PC-9 (cell line): ENCODE results near the gene ZSWIM4. TPM values are rescaled to one million over a fixed set of nuclear protein-coding genes. Genes with fewer than 3 reads are reported as not detected.

Source experiments
- BruUV-seq: library from RNA; stranded (reverse); fragments of 400-500 nt; replicated peaks from 2 replicates; lab custom pipeline; 2021; lab: Mats Ljungman, UMichigan
- CTCF ChIA-PET: fragments of 300-600 bp; sonication (Branson Sonifier 250); formaldehyde crosslinking; loops from one replicate; lab custom pipeline; 2022; ENCODE audit warnings: antibody characterized with exemption; lab: Charles Lee
- POLR2A ChIA-PET: fragments of 300-600 bp; sonication (Branson Sonifier 250); formaldehyde crosslinking; loops from one replicate; lab custom pipeline; 2022; ENCODE audit warnings: antibody characterized with exemption; ENCODE audit not compliant: unreplicated experiment; lab: Charles Lee
- DNase-seq, 2 experiments: peaks; one replicate each; pipeline versions ENCODE4 v3.0.0 to v3.0.0-alpha.2; 2015 to 2022; ENCODE audit warnings: mixed read lengths in 1 of 2
- H2AFZ ChIP-seq: fragments of 200-600 bp; sonication (generic); 2 replicates; pipeline ENCODE4 v1.8.1; 2017; ENCODE audit warnings: antibody characterized with exemption
- H3F3A ChIP-seq: fragments of 200-600 bp; sonication (generic); 2 replicates; pipeline ENCODE4 v1.8.1; 2017; ENCODE audit warnings: antibody characterized with exemption, mild to moderate bottlenecking, low read depth; ENCODE audit not compliant: insufficient read depth
- H3K27ac ChIP-seq: fragments of 200-600 bp; sonication (generic); 2 replicates; pipeline ENCODE4 v1.6.1; 2016; ENCODE audit warnings: mixed run types
- H3K27me3 ChIP-seq: fragments of 200-600 bp; sonication (generic); 2 replicates; pipeline ENCODE4 v1.6.1; 2016; ENCODE audit warnings: low read depth, mixed run types; ENCODE audit not compliant: insufficient read depth
- H3K36me3 ChIP-seq: fragments of 200-600 bp; sonication (generic); 2 replicates; pipeline ENCODE4 v1.6.1; 2016; ENCODE audit warnings: low read depth, mixed run types
- H3K4me1 ChIP-seq: fragments of 200-600 bp; sonication (generic); replicated peaks from 2 replicates; pipeline ENCODE4 v1.6.1; 2016; ENCODE audit warnings: mixed run types; ENCODE audit not compliant: insufficient read depth
- H3K4me2 ChIP-seq: fragments of 200-600 bp; sonication (generic); 2 replicates; pipeline ENCODE4 v1.6.1; 2017; ENCODE audit warnings: mixed run types
- H3K4me3 ChIP-seq: fragments of 200-600 bp; sonication (generic); 2 replicates; pipeline ENCODE4 v1.6.1; 2016; ENCODE audit warnings: mixed run types
- H3K79me2 ChIP-seq: fragments of 200-600 bp; sonication (generic); 2 replicates; pipeline ENCODE4 v1.6.1; 2017; ENCODE audit warnings: low read depth, mixed run types
- H3K9me2 ChIP-seq: fragments of 200-600 bp; sonication (generic); 2 replicates; pipeline ENCODE4 v1.8.1; 2017; ENCODE audit warnings: mild to moderate bottlenecking; ENCODE audit not compliant: insufficient read depth
- H3K9me3 ChIP-seq: fragments of 200-600 bp; sonication (generic); 2 replicates; pipeline ENCODE4 v1.8.1; 2016; ENCODE audit warnings: low read depth; ENCODE audit not compliant: insufficient read depth
- H4K20me1 ChIP-seq: fragments of 200-600 bp; sonication (generic); 2 replicates; pipeline ENCODE4 v1.8.1; 2017; ENCODE audit not compliant: insufficient read depth
- EZH2 ChIP-seq: fragments of 200-600 bp; sonication (generic); IDR thresholded peaks from 2 replicates; pipeline ENCODE4 v1.8.0; 2017; ENCODE audit warnings: antibody characterized with exemption, low read depth
- intact Hi-C: fragments of 100-400 bp; cut with micrococcal nuclease; formaldehyde crosslinking; loops from one replicate; pipeline ENCODE4 v1.10.0; 2022; ENCODE audit not compliant: unreplicated experiment
- total RNA-seq: library from RNA; stranded (reverse); gene quantifications from 2 replicates; pipeline ENCODE4 v1.2.3, GENCODE V29; 2021
- TF ChIP-seq, protein P1 (sequence below): fragments of 200-600 bp; sonication (generic); conservative IDR thresholded peaks from 2 replicates; pipeline ENCODE4 v1.6.1; 2017; ENCODE audit warnings: mixed run types, antibody characterized with exemption, mild to moderate bottlenecking, moderate library complexity

The ZSWIM4 gene
- total RNA-seq, 1 experiment from 2014 or later: 15.2 TPM

- Histone ChIP-seq H3K4me2 (peak overlapping the region; percentile 99), H2AFZ (no peak overlapping the region), H4K20me1 (no peaks in the 10 kb centered on the region), H3K27me3 (no peaks in the 10 kb centered on the region), H3K79me2 (no peaks in the 10 kb centered on the region), H3K9me3 (no peaks in the 10 kb centered on the region), H3K9me2 (no peaks in the 10 kb centered on the region), H3K4me3 (peak overlapping the region; percentile 64; the same call in 1 of the 2 replicates), H3K4me1 (peaks cover 23% of the 10 kb centered on the region), H3F3A (peaks cover 74% of the 10 kb centered on the region), H3K36me3 (no peaks in the 10 kb centered on the region), H3K27ac (peak overlapping the region; percentile 88)
- ChIA-PET CTCF (no interaction called here), POLR2A (interaction anchor here (0.5 to 2.0 kb wide), 10 partner anchors 9 to 275 kb away, joined by 3 to 39 read pairs (median 6); partner anchors contain the start of genes ASF1B and ZSWIM4)
- TF ChIP-seq, protein P1, sequence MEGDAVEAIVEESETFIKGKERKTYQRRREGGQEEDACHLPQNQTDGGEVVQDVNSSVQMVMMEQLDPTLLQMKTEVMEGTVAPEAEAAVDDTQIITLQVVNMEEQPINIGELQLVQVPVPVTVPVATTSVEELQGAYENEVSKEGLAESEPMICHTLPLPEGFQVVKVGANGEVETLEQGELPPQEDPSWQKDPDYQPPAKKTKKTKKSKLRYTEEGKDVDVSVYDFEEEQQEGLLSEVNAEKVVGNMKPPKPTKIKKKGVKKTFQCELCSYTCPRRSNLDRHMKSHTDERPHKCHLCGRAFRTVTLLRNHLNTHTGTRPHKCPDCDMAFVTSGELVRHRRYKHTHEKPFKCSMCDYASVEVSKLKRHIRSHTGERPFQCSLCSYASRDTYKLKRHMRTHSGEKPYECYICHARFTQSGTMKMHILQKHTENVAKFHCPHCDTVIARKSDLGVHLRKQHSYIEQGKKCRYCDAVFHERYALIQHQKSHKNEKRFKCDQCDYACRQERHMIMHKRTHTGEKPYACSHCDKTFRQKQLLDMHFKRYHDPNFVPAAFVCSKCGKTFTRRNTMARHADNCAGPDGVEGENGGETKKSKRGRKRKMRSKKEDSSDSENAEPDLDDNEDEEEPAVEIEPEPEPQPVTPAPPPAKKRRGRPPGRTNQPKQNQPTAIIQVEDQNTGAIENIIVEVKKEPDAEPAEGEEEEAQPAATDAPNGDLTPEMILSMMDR: no peak
- TF ChIP-seq EZH2: no peak
- intact Hi-C loops: loop anchor here (5.0 kb wide), 1 partner anchor 129 kb away; no protein-coding TSS in a partner anchor
- peak in 1 of 2 experiments; percentile 35 for DNase-seq
- TSS peak; percentile 68 for BruUV-seq
These were observed 66.1 kb downstream of the ZSWIM4 start for GRCh38 chr19:13861392-13861713.

DNA sequence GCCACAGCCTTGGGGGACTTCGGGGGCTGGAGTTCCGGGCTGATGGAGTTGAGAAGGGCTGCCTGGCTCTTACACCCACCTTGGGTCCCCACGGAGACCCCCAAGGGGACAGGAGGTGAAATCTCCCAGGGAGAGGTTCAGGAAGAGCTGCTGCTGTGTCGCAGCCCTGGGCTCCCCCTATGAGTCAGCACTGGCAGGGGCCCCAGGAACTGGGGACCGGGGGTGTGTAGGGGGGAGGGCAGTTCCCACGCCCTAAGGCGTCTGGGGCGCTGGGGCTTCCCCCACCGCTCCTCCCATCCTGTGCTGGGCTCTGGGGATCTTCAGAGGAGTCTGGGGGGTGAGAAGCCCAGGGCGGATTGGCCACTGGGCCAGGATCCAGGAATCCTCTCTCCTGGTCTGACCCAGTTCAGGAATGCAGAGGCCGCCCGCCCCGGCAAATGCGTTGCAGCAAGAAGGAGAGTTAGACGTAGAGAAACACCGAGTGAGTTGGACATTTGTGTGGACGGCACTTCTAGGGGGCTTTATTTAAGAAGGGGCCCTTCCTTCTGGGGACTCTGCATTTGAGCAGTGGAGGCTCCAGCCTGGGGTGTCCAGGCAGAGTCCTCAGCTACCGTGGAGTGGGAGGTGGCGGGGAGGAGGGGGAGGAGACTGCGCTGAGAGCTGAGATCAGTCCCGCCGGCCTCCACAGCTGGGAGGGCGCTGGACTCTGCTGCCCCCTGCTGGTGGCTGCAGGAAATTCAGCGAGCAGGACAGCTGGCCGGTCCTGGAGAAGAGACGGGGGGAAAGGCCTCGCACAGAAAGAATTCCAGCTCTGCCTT is 66.7 kb downstream of the ZSWIM4 start:
- H2AFZ ChIP-seq: peak overlapping the region; percentile 79
- H3K4me1 ChIP-seq: peaks cover 25% of the 10 kb centered on the region
- no peaks in the 10 kb centered on the region for H3K36me3 ChIP-seq
- no peaks in the 10 kb centered on the region for H3K27me3 ChIP-seq
- peak overlapping the region; percentile 99 for H3K4me2 ChIP-seq
- no peaks in the 10 kb centered on the region for H3K9me2 ChIP-seq
- POLR2A ChIA-PET: interaction anchor here (0.5 to 2.0 kb wide), 15 partner anchors 10 to 1548 kb away, joined by 3 to 39 read pairs (median 8); partner anchors contain the start of genes ASF1B, MRI1 and ZSWIM4
- CTCF ChIA-PET: interaction anchor here (0.5 to 1.2 kb wide), 8 partner anchors 10 to 586 kb away, joined by 3 to 10 read pairs (median 4); partner anchors contain the start of gene MRI1
- peak overlapping the region; percentile 64 for H3K4me3 ChIP-seq
- DNase-seq: peak; percentile 85 to 95
- no peaks in the 10 kb centered on the region for H3K79me2 ChIP-seq
- H4K20me1 ChIP-seq: no peaks in the 10 kb centered on the region
- H3K27ac ChIP-seq: peak overlapping the region; percentile 88
- H3F3A ChIP-seq: peaks cover 74% of the 10 kb centered on the region
- BruUV-seq: TSS peak; percentile 60
- TF ChIP-seq, protein P1: peak; percentile 99
- no peak for TF ChIP-seq EZH2
- no peaks in the 10 kb centered on the region for H3K9me3 ChIP-seq
- intact Hi-C loops: loop anchor here (1.0 to 5.0 kb wide), 7 partner anchors 11 to 265 kb away; partner anchors contain the start of gene ZSWIM4

DNA sequence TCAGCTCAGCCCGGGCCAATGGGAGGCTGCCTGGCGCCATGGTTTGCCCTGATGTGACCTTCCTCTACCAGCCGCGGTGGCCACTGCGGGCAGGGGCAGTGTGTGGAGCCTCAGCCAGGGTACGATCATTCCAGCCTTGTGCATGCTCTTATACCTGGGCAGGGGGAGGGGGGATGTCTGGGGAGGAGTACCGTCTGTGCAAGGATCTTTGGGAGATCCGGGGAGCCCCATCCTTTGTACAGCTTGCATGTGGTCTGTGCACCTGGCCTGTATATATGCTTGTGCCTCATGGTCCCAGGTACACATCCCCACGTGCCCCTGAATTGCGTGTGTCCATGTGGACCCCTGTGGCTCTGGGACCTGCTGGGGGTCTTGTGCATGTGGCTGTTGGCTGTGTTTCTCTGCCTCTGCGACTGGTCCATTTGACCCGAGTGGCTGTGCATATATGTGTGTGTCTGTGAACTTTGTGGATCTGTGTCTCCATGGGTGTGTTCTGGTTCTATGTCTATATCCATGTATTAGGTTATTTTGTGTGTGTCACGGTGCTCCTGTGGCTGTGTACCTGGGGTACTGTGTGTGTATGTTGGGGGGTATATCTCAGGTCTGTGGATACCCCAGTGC is 68.9 kb downstream of the ZSWIM4 start:
- H3K27ac ChIP-seq: no peak overlapping the region
- no TSS peak for BruUV-seq
- intact Hi-C loops: loop anchor here (5.0 kb wide), 1 partner anchor 132 kb away; no protein-coding TSS in a partner anchor
- H3K4me3 ChIP-seq: no peak overlapping the region
- no peaks in the 10 kb centered on the region for H4K20me1 ChIP-seq
- H3K4me2 ChIP-seq: no peak overlapping the region
- TF ChIP-seq EZH2: no peak
- TF ChIP-seq, protein P1: no peak
- CTCF ChIA-PET: no interaction called here
- POLR2A ChIA-PET: interaction anchor here (0.6 kb wide), 1 partner anchor 683 kb away, joined by 3 read pairs; no protein-coding TSS in a partner anchor
- no peak overlapping the region for H2AFZ ChIP-seq
- H3K4me1 ChIP-seq: peaks cover 20% of the 10 kb centered on the region
- no peaks in the 10 kb centered on the region for H3K9me3 ChIP-seq
- H3F3A ChIP-seq: peaks cover 65% of the 10 kb centered on the region
- no peaks in the 10 kb centered on the region for H3K79me2 ChIP-seq
- peak in 1 of 2 experiments; percentile 30 for DNase-seq
- H3K27me3 ChIP-seq: no peaks in the 10 kb centered on the region
- no peaks in the 10 kb centered on the region for H3K36me3 ChIP-seq
- H3K9me2 ChIP-seq: no peaks in the 10 kb centered on the region
